ENCODE results near the gene CANT1.
"Not testable (repeated sequence)": the region's sequence is repeated elsewhere in the genome, so short reads cannot be mapped to it uniquely, and the experiment has no call there.

Gene CANT1

GRCh38 chr17:78965491-78965924 lies 44.1 kb downstream of the CANT1 start:
- DNase-seq (ENCODE audit: low read depth) = no peak
- no peak for TF ChIP-seq CTCF (IDR thresholded peaks at IDR 0.05; ENCODE audit: insufficient read depth, low read depth, low read length, missing control alignments)
- no peak overlapping the region for H3K4me3 ChIP-seq (ENCODE audit: low read length)

- no peak overlapping the region for H3K4me3 ChIP-seq (ENCODE audit: low read length)
- TF ChIP-seq CTCF (IDR thresholded peaks at IDR 0.05; ENCODE audit: insufficient read depth, low read depth, low read length, missing control alignments) = no peak
- DNase-seq (ENCODE audit: low read depth) = no peak
These were observed 46.2 kb downstream of the CANT1 start for GRCh38 chr17:78963378-78963777.

- DNase-seq (ENCODE audit: low read depth); H3K4me3 ChIP-seq (ENCODE audit: low read length): not testable (repeated sequence)
These were observed 46.6 kb downstream of the CANT1 start for GRCh38 chr17:78962984-78963348.

GRCh38 chr17:78962345-78962983 lies 47.1 kb downstream of the CANT1 start:
- TF ChIP-seq CTCF (IDR thresholded peaks at IDR 0.05; ENCODE audit: insufficient read depth, low read depth, low read length, missing control alignments) = no peak
- peak; percentile 46 for DNase-seq (ENCODE audit: low read depth)
- H3K4me3 ChIP-seq (ENCODE audit: low read length) = no peak overlapping the region

GRCh38 chr17:78961571-78961970 lies 48.0 kb downstream of the CANT1 start:
- no peak for TF ChIP-seq CTCF (IDR thresholded peaks at IDR 0.05; ENCODE audit: insufficient read depth, low read depth, low read length, missing control alignments)
- no peak overlapping the region for H3K4me3 ChIP-seq (ENCODE audit: low read length)
- no peak for DNase-seq (ENCODE audit: low read depth)

- TF ChIP-seq CTCF (IDR thresholded peaks at IDR 0.05; ENCODE audit: insufficient read depth, low read depth, low read length, missing control alignments) = no peak
- no peak for DNase-seq (ENCODE audit: low read depth)
- H3K4me3 ChIP-seq (ENCODE audit: low read length) = no peak overlapping the region
These were observed 48.6 kb downstream of the CANT1 start for GRCh38 chr17:78960928-78961327.

GRCh38 chr17:78959803-78960202 lies 49.8 kb downstream of the CANT1 start:
- no peak overlapping the region for H3K4me3 ChIP-seq (ENCODE audit: low read length)
- no peak for TF ChIP-seq CTCF (IDR thresholded peaks at IDR 0.05; ENCODE audit: insufficient read depth, low read depth, low read length, missing control alignments)
- DNase-seq (ENCODE audit: low read depth) = no peak

All from epithelial cell of esophagus (primary cell).